OCI-LY7 (cell line): Measurements from ENCODE around the gene FOXE1. TPM values are rescaled to one million over a fixed set of nuclear protein-coding genes. Genes with fewer than 3 reads are reported as not detected.
A peak's percentile ranks its signal among the peaks of the same experiment; 100 is the strongest.

Experiments used
- BruUV-seq: library from RNA; stranded (reverse); fragments of 400-500 nt; replicated peaks from 2 replicates; lab custom pipeline; 2021; lab: Mats Ljungman, UMichigan
- CTCF ChIA-PET: fragments of 300-600 bp; sonication (Branson Sonifier 250); formaldehyde crosslinking; loops from one replicate; lab custom pipeline; 2022; ENCODE audit warnings: antibody characterized with exemption; ENCODE audit not compliant: unreplicated experiment; lab: Charles Lee
- POLR2A ChIA-PET: fragments of 300-600 bp; sonication (Branson Sonifier 250); formaldehyde crosslinking; loops from one replicate; lab custom pipeline; 2022; ENCODE audit warnings: antibody characterized with exemption; lab: Charles Lee
- DNase-seq: peaks from one replicate; pipeline ENCODE4 v3.0.0-alpha.2; 2015; ENCODE audit warnings: low spot score
- H2AFZ ChIP-seq: fragments of 200-600 bp; sonication (generic), shearing (Covaris generic); 2 replicates; pipeline ENCODE4 v1.6.1; 2014; ENCODE audit warnings: mild to moderate bottlenecking, antibody characterized with exemption, low read length, moderate library complexity
- H3K27ac ChIP-seq: fragments of 200-600 bp; sonication (generic); 2 replicates; pipeline ENCODE4 v1.5.1; 2014; ENCODE audit warnings: mixed run types, low read depth, mild to moderate bottlenecking, moderate library complexity, low read length, inconsistent platforms; ENCODE audit not compliant: poor library complexity, severe bottlenecking
- H3K36me3 ChIP-seq: fragments of 200-600 bp; sonication (generic); 2 replicates; pipeline ENCODE4 v1.6.1; 2014; ENCODE audit warnings: mild to moderate bottlenecking, antibody characterized with exemption, low read length, moderate library complexity, mixed read lengths; ENCODE audit not compliant: insufficient read depth
- H3K4me1 ChIP-seq: fragments of 200-600 bp; sonication (generic); 2 replicates; pipeline ENCODE4 v1.5.1; 2014; ENCODE audit warnings: mild to moderate bottlenecking, low read length; ENCODE audit not compliant: insufficient read depth, poor library complexity, severe bottlenecking
- H3K4me2 ChIP-seq: fragments of 200-600 bp; sonication (generic); 2 replicates; pipeline ENCODE4 v1.6.1; 2014; ENCODE audit warnings: mild to moderate bottlenecking, low read length
- H3K4me3 ChIP-seq: fragments of 200-600 bp; sonication (generic); 2 replicates; pipeline ENCODE4 v1.5.1; 2014; ENCODE audit warnings: mild to moderate bottlenecking, low read depth, low read length; ENCODE audit not compliant: poor library complexity, severe bottlenecking
- H3K79me2 ChIP-seq: fragments of 200-600 bp; sonication (generic); 2 replicates; pipeline ENCODE4 v1.6.1; 2016; ENCODE audit warnings: low read depth, mild to moderate bottlenecking, low read length, moderate library complexity, mixed read lengths; ENCODE audit not compliant: insufficient read depth
- H3K9me2 ChIP-seq: fragments of 200-600 bp; sonication (generic); 2 replicates; pipeline ENCODE4 v1.6.1; 2016; ENCODE audit warnings: mild to moderate bottlenecking, low read length, mixed read lengths; ENCODE audit not compliant: insufficient read depth
- H3K9me3 ChIP-seq: fragments of 200-600 bp; sonication (generic); 2 replicates; pipeline ENCODE4 v1.6.1; 2014; ENCODE audit warnings: mild to moderate bottlenecking, mixed run types, low read length, mixed read lengths
- H4K20me1 ChIP-seq: fragments of 200-600 bp; sonication (generic); 2 replicates; pipeline ENCODE4 v1.6.1; 2014; ENCODE audit warnings: mild to moderate bottlenecking, antibody characterized with exemption, low read length, moderate library complexity, mixed read lengths; ENCODE audit not compliant: insufficient read depth
- EZH2phosphoT487 ChIP-seq: fragments of 200-600 bp; sonication (generic); IDR thresholded peaks from 2 replicates; pipeline ENCODE4 v1.6.1; 2018; ENCODE audit warnings: low read depth, borderline replicate concordance, mild to moderate bottlenecking, mixed run types, antibody characterized with exemption, low read length, moderate library complexity, mixed read lengths
- intact Hi-C: fragments of 100-400 bp; cut with micrococcal nuclease; formaldehyde crosslinking; loops from one replicate; pipeline ENCODE4 v1.10.0; 2022; ENCODE audit not compliant: unreplicated experiment
- total RNA-seq, 2 experiments: library from RNA; depleted of rRNA in 1 of 2; stranded (reverse); fragments of >200 nt in 1 of 2; shearing (Covaris generic) in 1 of 2; gene quantifications; 2 replicates each; pipeline ENCODE4 v1.2.3, GENCODE V29; 2014 to 2022
- TF ChIP-seq, protein P1 (sequence below): fragments of 200-600 bp; sonication (generic); conservative IDR thresholded peaks from 2 replicates; pipeline ENCODE4 v1.5.1; 2014; ENCODE audit warnings: mild to moderate bottlenecking, antibody characterized with exemption, low read length, moderate library complexity, mixed read lengths

FOXE1 gene
- total RNA-seq, 2 experiments from 2014 or later: not detected

DNA sequence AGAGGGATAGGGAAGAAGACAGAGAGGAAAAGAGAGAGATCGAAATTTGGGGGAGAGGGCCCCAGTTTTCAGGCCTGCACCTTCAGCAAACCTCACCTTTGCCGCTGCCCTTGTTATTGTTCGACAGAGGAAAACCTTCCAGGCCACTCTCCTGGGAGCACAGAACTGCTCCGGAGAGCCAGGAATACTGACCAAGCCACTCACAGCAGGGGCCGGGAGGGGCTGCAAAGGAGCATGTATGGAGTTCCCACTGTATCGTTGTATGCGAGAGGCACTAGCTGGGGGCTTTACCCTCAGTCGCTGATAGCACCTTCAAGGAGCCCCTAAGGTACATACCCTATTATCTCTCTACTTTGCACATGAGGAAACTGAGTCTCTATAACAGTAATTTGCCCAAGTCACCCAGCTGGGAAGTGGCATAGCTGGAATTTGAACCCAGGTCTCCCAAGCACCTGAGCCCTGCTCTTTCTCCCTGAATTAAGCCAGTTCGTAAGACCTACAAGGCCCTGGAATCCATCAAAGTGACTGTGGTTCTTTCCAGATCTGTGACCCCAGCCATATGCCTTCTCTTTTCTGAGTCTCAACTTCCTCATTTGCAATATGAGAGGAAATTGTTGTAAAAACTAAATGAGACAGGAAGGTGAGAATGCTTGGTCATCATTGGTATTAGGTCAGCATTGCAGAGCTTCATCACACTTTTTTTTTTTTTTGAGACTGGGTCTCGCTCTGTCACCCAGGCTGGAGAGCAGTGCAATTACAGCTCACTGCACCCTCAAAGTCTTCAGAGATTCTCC lies 21.0 kb upstream of the FOXE1 start:
- TF ChIP-seq EZH2phosphoT487: no peak
- TF ChIP-seq, protein P1, sequence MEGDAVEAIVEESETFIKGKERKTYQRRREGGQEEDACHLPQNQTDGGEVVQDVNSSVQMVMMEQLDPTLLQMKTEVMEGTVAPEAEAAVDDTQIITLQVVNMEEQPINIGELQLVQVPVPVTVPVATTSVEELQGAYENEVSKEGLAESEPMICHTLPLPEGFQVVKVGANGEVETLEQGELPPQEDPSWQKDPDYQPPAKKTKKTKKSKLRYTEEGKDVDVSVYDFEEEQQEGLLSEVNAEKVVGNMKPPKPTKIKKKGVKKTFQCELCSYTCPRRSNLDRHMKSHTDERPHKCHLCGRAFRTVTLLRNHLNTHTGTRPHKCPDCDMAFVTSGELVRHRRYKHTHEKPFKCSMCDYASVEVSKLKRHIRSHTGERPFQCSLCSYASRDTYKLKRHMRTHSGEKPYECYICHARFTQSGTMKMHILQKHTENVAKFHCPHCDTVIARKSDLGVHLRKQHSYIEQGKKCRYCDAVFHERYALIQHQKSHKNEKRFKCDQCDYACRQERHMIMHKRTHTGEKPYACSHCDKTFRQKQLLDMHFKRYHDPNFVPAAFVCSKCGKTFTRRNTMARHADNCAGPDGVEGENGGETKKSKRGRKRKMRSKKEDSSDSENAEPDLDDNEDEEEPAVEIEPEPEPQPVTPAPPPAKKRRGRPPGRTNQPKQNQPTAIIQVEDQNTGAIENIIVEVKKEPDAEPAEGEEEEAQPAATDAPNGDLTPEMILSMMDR: no peak
- H2AFZ ChIP-seq: peak overlapping the region; percentile 64; the same call in 1 of the 2 replicates

DNA sequence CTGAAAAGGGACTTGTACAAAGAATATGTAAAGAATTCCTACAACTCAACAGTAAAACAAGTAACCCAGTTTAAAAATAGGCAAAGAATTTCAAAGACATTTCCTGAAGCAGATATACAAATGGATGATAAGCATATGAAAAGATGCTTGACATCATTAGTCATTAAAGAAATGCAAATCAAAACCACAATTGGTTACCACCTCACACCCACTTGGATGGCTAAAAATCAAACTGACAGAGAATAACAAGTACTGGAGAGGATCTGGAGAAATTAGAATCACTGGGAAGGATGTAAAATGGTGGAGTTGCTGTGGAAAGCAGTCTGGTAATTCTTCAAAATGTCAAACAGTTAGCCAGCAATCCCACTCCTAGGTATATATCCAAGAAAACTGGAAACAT lies 12.5 kb upstream of the FOXE1 start:
- H3K27ac ChIP-seq: no peak overlapping the region
- BruUV-seq: no TSS peak
- TF ChIP-seq EZH2phosphoT487: no peak
- TF ChIP-seq, protein P1: no peak
- H2AFZ ChIP-seq: no peak overlapping the region
- H3K79me2 ChIP-seq: no peaks in the 10 kb centered on the region
- H3K4me3 ChIP-seq: no peak overlapping the region
- intact Hi-C loops: no loop called here
- no peaks in the 10 kb centered on the region for H3K36me3 ChIP-seq
- no peak for DNase-seq
- H3K9me3 ChIP-seq: no peaks in the 10 kb centered on the region
- H3K4me2 ChIP-seq: no peak overlapping the region
- ChIA-PET POLR2A (interaction anchor here (0.7 to 2.1 kb wide), 2 partner anchors 23 to 103 kb away, joined by 3 to 6 read pairs; no protein-coding TSS in a partner anchor), CTCF (no interaction called here)
- no peaks in the 10 kb centered on the region for H3K4me1 ChIP-seq
- H4K20me1 ChIP-seq: no peaks in the 10 kb centered on the region
- no peaks in the 10 kb centered on the region for H3K9me2 ChIP-seq

More for the DNA sequence above, 21.0 kb upstream of the FOXE1 start:
- Histone ChIP-seq H4K20me1 (no peaks in the 10 kb centered on the region), H3K79me2 (no peaks in the 10 kb centered on the region), H3K4me3 (no peak overlapping the region), H3K4me2 (no peak overlapping the region), H3K4me1 (peaks cover 8% of the 10 kb centered on the region), H3K9me2 (no peaks in the 10 kb centered on the region), H3K36me3 (no peaks in the 10 kb centered on the region), H3K27ac (no peak overlapping the region), H3K9me3 (no peaks in the 10 kb centered on the region)
- ChIA-PET POLR2A (no interaction called here), CTCF (no interaction called here)
- DNase-seq: peak; percentile 45
- intact Hi-C loops: no loop called here
- no TSS peak for BruUV-seq

DNA sequence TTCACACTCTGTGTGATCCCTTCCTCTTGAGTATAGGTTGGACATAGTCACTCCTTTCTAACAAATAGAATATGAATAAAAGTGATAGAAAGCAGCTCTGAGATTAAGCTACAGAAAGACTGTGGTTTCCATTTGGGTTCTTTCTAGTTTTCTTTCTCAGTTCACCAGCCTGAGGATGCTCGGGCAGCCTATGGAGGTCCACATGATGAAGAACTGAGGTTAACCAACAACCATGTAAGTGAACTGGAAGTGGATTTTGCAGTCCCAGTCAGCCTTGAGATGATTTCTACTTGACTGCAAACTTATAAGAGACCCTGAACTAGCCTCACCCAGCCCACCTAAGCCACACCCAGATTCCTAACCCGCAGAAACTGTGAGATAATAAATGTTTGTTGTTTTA lies 10.1 kb upstream of the FOXE1 start:
- no peak overlapping the region for H3K4me3 ChIP-seq
- no peak overlapping the region for H2AFZ ChIP-seq
- no peaks in the 10 kb centered on the region for H3K4me1 ChIP-seq
- no peak overlapping the region for H3K27ac ChIP-seq
- no TSS peak for BruUV-seq
- TF ChIP-seq, protein P1: no peak
- TF ChIP-seq EZH2phosphoT487: no peak
- ChIA-PET CTCF (no interaction called here), POLR2A (interaction anchor here (1.2 to 2.1 kb wide), 2 partner anchors 9 to 20 kb away, joined by 3 to 6 read pairs; no protein-coding TSS in a partner anchor)
- no peaks in the 10 kb centered on the region for H3K36me3 ChIP-seq
- no peaks in the 10 kb centered on the region for H3K9me3 ChIP-seq
- no peak overlapping the region for H3K4me2 ChIP-seq
- H3K79me2 ChIP-seq: no peaks in the 10 kb centered on the region
- H3K9me2 ChIP-seq: no peaks in the 10 kb centered on the region
- no peaks in the 10 kb centered on the region for H4K20me1 ChIP-seq
- DNase-seq: no peak
- intact Hi-C loops: no loop called here
